Progenitor cell of endocrine pancreas (in vitro differentiated cells): ENCODE results near the gene ANKHD1. TPM values are rescaled to one million over a fixed set of nuclear protein-coding genes. Genes with fewer than 3 reads are reported as not detected.

Experiments used
- DNase-seq: peaks from one replicate; pipeline ENCODE4 v3.0.0; 2021; ENCODE audit warnings: low spot score; ENCODE audit not compliant: unreplicated experiment
- H3K27ac Mint-ChIP-seq: 2 replicates; pipeline ENCODE4 v1.8.0; 2021; ENCODE audit warnings: mild to moderate bottlenecking, moderate library complexity, mixed read lengths
- H3K27me3 Mint-ChIP-seq: 2 replicates; pipeline ENCODE4 v1.8.0; 2021; ENCODE audit warnings: mixed read lengths
- H3K36me3 Mint-ChIP-seq: 2 replicates; pipeline ENCODE4 v1.8.0; 2022; ENCODE audit warnings: mixed read lengths; ENCODE audit not compliant: insufficient read depth
- H3K4me1 Mint-ChIP-seq: 2 replicates; pipeline ENCODE4 v1.8.0; 2021; ENCODE audit warnings: low read depth, mixed read lengths
- H3K4me3 Mint-ChIP-seq: 2 replicates; pipeline ENCODE4 v1.8.0; 2021; ENCODE audit warnings: low read depth, mild to moderate bottlenecking, moderate library complexity, mixed read lengths
- H3K9me3 Mint-ChIP-seq: 2 replicates; pipeline ENCODE4 v1.8.0; 2021; ENCODE audit warnings: low read depth, mixed read lengths
- CTCF ChIP-seq: fragments of 200-600 bp; sonication (generic); IDR thresholded peaks from one replicate; pipeline ENCODE4 v1.5.0; 2021; ENCODE audit warnings: antibody characterized with exemption, mild to moderate bottlenecking; ENCODE audit not compliant: unreplicated experiment
- total RNA-seq: library from RNA; stranded (reverse); gene quantifications from 2 replicates; pipeline ENCODE4 v1.2.1, GENCODE V29; 2021

Gene ANKHD1
- total RNA-seq, 1 donor from 2014 or later, result 115 TPM

- Mint-ChIP-seq H3K9me3 (no peaks in the 10 kb centered on the region), H3K27me3 (no peaks in the 10 kb centered on the region), H3K4me1 (peaks cover 21% of the 10 kb centered on the region)
These were observed 163.6 kb downstream of the ANKHD1 start for GRCh38 chr5:140565024-140565779.

GRCh38 chr5:140565780-140566095, 164.1 kb downstream of the ANKHD1 start:
- Mint-ChIP-seq H3K4me1 (peaks cover 21% of the 10 kb centered on the region), H3K27ac (no peak overlapping the region), H3K4me3 (peak overlapping the region; percentile 98), H3K9me3 (no peaks in the 10 kb centered on the region), H3K36me3 (peaks cover 6% of the 10 kb centered on the region), H3K27me3 (no peaks in the 10 kb centered on the region)
- no peak for TF ChIP-seq CTCF
- DNase-seq, result no peak

More at GRCh38 chr5:140565024-140565779, 163.6 kb downstream of the ANKHD1 start:
- TF ChIP-seq CTCF, result no peak
- Mint-ChIP-seq H3K36me3 (peaks cover 6% of the 10 kb centered on the region), H3K4me3 (peak overlapping the region; percentile 98), H3K27ac (peak overlapping the region; percentile 95)
- no peak for DNase-seq

- no peak overlapping the region for H3K27ac Mint-ChIP-seq
- no peak for TF ChIP-seq CTCF
- H3K4me1 Mint-ChIP-seq, result peaks cover 21% of the 10 kb centered on the region
- DNase-seq, result no peak
- no peaks in the 10 kb centered on the region for H3K27me3 Mint-ChIP-seq
- no peak overlapping the region for H3K4me3 Mint-ChIP-seq
- H3K9me3 Mint-ChIP-seq, result no peaks in the 10 kb centered on the region
- peaks cover 6% of the 10 kb centered on the region for H3K36me3 Mint-ChIP-seq
These were observed 165.0 kb downstream of the ANKHD1 start for GRCh38 chr5:140566665-140567064.

- H3K4me1 Mint-ChIP-seq, result peaks cover 21% of the 10 kb centered on the region
- no peaks in the 10 kb centered on the region for H3K27me3 Mint-ChIP-seq
- peak overlapping the region; percentile 37 for H3K27ac Mint-ChIP-seq
- H3K9me3 Mint-ChIP-seq, result no peaks in the 10 kb centered on the region
- peaks cover 6% of the 10 kb centered on the region for H3K36me3 Mint-ChIP-seq
- DNase-seq, result no peak
- peak overlapping the region; percentile 8 for H3K4me3 Mint-ChIP-seq
- TF ChIP-seq CTCF, result no peak
These were observed 165.6 kb downstream of the ANKHD1 start for GRCh38 chr5:140567136-140567818.

- Mint-ChIP-seq H3K4me3 (no peak overlapping the region), H3K4me1 (peaks cover 20% of the 10 kb centered on the region), H3K27ac (peak overlapping the region; percentile 37), H3K36me3 (peaks cover 6% of the 10 kb centered on the region), H3K27me3 (no peaks in the 10 kb centered on the region), H3K9me3 (no peaks in the 10 kb centered on the region)
- no peak for DNase-seq
- no peak for TF ChIP-seq CTCF
These were observed 166.2 kb downstream of the ANKHD1 start for GRCh38 chr5:140567871-140568270.
